Measurements from ENCODE around the gene CYP2J2.

GRCh38 chr1:59846895-59847282 is 79.7 kb downstream of the CYP2J2 start:
- TF ChIP-seq CTCF (optimal IDR thresholded peaks at IDR 0.05 in 1 of 3, IDR thresholded peaks at IDR 0.05 in 1 of 3, conservative IDR thresholded peaks at IDR 0.05 in 1 of 3; ENCODE audit: extremely low read depth in 1 of 3, insufficient read depth in 2 of 3, low read length in 3 of 3) (no peak), EZH2 (IDR thresholded peaks at IDR 0.05; ENCODE audit: low read length) (no peak)

Data from keratinocyte (primary cell).